ENCODE data around the gene NAGLU. TPM values are rescaled to one million over a fixed set of nuclear protein-coding genes. Genes with fewer than 3 reads are reported as not detected.

The NAGLU gene
- total and polyA plus RNA-seq, 10 of the 15 experiments (the other 5 are each of a cell fraction or from before 2014, with no cell fraction given) = 0.23 to 27.5 (median 8.9) TPM

DNA sequence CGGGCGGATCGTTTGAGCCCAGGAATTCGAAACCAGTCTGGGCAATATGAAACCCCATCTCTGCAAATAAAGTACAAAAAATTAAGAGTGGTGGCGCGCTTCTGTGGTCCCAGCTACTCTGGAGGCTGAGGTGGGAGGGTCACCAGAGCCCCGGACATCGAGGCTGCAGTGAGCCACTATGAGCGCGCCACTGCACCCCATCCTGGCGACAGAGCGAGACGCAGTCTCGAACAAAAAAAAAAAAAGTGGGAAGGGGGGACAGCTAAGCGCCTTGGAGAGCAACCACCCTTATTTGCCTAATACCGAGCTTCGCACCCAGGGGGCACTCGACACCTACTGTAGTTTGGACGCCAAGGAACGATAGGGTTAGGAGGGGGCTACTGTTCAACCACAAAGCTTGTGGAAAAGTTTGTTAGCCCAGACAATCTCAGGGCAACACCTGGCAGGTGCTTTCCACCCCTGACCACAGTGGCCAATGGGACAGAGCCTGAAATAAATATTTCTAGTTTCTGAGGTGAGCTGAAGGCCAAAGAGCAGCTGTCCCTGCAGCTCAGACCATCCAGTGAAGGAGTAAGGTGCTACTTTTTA, 42.3 kb downstream of the NAGLU start (continued):
- TF ChIP-seq SMAD5 (IDR thresholded peaks at IDR 0.05; ENCODE audit: low read depth) (no peak), RB1 (IDR thresholded peaks at IDR 0.05; ENCODE audit: borderline replicate concordance) (0 out of 2 replicates have a peak, but pooled peaks have one; percentile 13), IKZF2 (IDR thresholded peaks at IDR 0.05) (peak; percentile 93), IRF4 (IDR thresholded peaks at IDR 0.05; ENCODE audit: low read depth, low read length) (0 out of 2 replicates have a peak, but pooled peaks have one; percentile 56), ZBED1 (IDR thresholded peaks at IDR 0.05; ENCODE audit: borderline replicate concordance) (no peak; the same call in 1 of the 2 replicates), BRCA1 (IDR thresholded peaks at IDR 0.05; ENCODE audit: low read depth, low read length) (no peak), STAT1 (conservative IDR thresholded peaks at IDR 0.05) (no peak), KDM1A (IDR thresholded peaks at IDR 0.05; ENCODE audit: borderline replicate concordance) (no peak), PML (IDR thresholded peaks at IDR 0.05; ENCODE audit: low read length) (no peak; the same call in 1 of the 2 replicates), NFIC (IDR thresholded peaks at IDR 0.05; ENCODE audit: low read depth, low read length) (peak; percentile 73), CREB1 (IDR thresholded peaks at IDR 0.05; ENCODE audit: low read depth) (peak; percentile 29; the same call in 1 of the 2 replicates), SIX5 (IDR thresholded peaks at IDR 0.05; ENCODE audit: low read depth, low read length, severe bottlenecking) (peak; percentile 10), PAX8 (IDR thresholded peaks at IDR 0.05) (no peak), NRF1 (conservative IDR thresholded peaks at IDR 0.05; ENCODE audit: low read depth, low read length) (no peak), EED (IDR thresholded peaks at IDR 0.05; ENCODE audit: low read depth) (peak; percentile 92), WRNIP1 (IDR thresholded peaks at IDR 0.05; ENCODE audit: borderline replicate concordance, low read depth, low read length) (no peak), ZNF384 (IDR thresholded peaks at IDR 0.05; ENCODE audit: borderline replicate concordance, low read depth, low read length) (peak; percentile 75; the same call in 1 of the 2 replicates), RAD51 (IDR thresholded peaks at IDR 0.05) (0 out of 2 replicates have a peak, but pooled peaks have one; percentile 10), SUZ12 (IDR thresholded peaks at IDR 0.05; ENCODE audit: unreplicated experiment) (no peak), BHLHE40 (IDR thresholded peaks at IDR 0.05; ENCODE audit: borderline replicate concordance in 1 of 2, low read depth in 2 of 2, low read length in 1 of 2) (peak in 1 of 2 experiments; percentile 23; a peak in 1 of 4 replicates), NFXL1 (IDR thresholded peaks at IDR 0.05; ENCODE audit: borderline replicate concordance) (no peak)
- TF ChIP-seq, protein P1, sequence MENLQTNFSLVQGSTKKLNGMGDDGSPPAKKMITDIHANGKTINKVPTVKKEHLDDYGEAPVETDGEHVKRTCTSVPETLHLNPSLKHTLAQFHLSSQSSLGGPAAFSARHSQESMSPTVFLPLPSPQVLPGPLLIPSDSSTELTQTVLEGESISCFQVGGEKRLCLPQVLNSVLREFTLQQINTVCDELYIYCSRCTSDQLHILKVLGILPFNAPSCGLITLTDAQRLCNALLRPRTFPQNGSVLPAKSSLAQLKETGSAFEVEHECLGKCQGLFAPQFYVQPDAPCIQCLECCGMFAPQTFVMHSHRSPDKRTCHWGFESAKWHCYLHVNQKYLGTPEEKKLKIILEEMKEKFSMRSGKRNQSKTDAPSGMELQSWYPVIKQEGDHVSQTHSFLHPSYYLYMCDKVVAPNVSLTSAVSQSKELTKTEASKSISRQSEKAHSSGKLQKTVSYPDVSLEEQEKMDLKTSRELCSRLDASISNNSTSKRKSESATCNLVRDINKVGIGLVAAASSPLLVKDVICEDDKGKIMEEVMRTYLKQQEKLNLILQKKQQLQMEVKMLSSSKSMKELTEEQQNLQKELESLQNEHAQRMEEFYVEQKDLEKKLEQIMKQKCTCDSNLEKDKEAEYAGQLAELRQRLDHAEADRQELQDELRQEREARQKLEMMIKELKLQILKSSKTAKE (IDR thresholded peaks at IDR 0.05; ENCODE audit: low read depth, poor library complexity, severe bottlenecking) = peak; percentile 80
- TF ChIP-seq, protein P2, sequence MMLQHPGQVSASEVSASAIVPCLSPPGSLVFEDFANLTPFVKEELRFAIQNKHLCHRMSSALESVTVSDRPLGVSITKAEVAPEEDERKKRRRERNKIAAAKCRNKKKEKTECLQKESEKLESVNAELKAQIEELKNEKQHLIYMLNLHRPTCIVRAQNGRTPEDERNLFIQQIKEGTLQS (IDR thresholded peaks at IDR 0.05; ENCODE audit: borderline replicate concordance, extremely low read depth, low read depth, low read length) = no peak
- TF ChIP-seq, protein P3, sequence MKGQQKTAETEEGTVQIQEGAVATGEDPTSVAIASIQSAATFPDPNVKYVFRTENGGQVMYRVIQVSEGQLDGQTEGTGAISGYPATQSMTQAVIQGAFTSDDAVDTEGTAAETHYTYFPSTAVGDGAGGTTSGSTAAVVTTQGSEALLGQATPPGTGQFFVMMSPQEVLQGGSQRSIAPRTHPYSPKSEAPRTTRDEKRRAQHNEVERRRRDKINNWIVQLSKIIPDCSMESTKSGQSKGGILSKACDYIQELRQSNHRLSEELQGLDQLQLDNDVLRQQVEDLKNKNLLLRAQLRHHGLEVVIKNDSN (IDR thresholded peaks at IDR 0.05; ENCODE audit: borderline replicate concordance, extremely low read length, insufficient read depth, low read depth, low read length) = no peak
- TF ChIP-seq, protein P4, sequence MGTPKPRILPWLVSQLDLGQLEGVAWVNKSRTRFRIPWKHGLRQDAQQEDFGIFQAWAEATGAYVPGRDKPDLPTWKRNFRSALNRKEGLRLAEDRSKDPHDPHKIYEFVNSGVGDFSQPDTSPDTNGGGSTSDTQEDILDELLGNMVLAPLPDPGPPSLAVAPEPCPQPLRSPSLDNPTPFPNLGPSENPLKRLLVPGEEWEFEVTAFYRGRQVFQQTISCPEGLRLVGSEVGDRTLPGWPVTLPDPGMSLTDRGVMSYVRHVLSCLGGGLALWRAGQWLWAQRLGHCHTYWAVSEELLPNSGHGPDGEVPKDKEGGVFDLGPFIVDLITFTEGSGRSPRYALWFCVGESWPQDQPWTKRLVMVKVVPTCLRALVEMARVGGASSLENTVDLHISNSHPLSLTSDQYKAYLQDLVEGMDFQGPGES (IDR thresholded peaks at IDR 0.05) = no peak
- TF ChIP-seq, protein P5, sequence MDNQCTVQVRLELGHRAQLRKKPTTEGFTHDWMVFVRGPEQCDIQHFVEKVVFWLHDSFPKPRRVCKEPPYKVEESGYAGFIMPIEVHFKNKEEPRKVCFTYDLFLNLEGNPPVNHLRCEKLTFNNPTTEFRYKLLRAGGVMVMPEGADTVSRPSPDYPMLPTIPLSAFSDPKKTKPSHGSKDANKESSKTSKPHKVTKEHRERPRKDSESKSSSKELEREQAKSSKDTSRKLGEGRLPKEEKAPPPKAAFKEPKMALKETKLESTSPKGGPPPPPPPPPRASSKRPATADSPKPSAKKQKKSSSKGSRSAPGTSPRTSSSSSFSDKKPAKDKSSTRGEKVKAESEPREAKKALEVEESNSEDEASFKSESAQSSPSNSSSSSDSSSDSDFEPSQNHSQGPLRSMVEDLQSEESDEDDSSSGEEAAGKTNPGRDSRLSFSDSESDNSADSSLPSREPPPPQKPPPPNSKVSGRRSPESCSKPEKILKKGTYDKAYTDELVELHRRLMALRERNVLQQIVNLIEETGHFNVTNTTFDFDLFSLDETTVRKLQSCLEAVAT (IDR thresholded peaks at IDR 0.05) = no peak

Data from GM12878 (cell line).